Keratinocyte (primary cell): Measurements from ENCODE around the gene CCDC8.

Experiments
- EZH2 ChIP-seq: IDR thresholded peaks from one replicate; pipeline ENCODE4 v1.6.1; 2012; ENCODE audit warnings: inconsistent platforms, mild to moderate bottlenecking, low read length, moderate library complexity
- TF ChIP-seq, protein P1 (sequence below), 3 experiments: IDR thresholded peaks in 1 of 3; conservative IDR thresholded peaks in 1 of 3; optimal IDR thresholded peaks in 1 of 3; 2 replicates in 2 of 3; 3 replicates in 1 of 3; pipeline versions ENCODE3 to v1.5.1; 2011; ENCODE audit warnings: low read length in 3 of 3, mild to moderate bottlenecking in 3 of 3, moderate library complexity in 2 of 3, control low read depth in 1 of 3, inconsistent platforms in 1 of 3; ENCODE audit not compliant: insufficient read depth in 2 of 3; ENCODE audit errors: extremely low read depth in 1 of 3

DNA sequence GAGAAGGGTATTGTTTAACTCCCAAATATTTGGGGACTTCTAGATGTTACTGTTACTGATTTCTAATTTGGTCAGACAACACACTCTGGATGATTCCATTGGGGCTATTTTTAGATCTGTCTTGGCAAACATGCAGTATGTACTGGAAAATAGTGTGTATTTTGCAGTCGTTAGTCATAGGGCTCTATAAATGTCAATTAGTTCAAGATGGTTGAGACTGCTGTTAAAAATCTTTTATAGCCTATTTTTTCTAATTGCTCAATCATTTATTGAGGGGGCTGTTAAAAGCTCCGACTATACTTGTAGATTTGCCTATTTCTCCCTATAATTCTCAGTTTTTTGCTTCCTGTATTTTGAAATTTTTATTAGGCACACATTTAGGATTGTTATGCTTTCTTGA is 35.1 kb downstream of the CCDC8 start:
- TF ChIP-seq, protein P1, sequence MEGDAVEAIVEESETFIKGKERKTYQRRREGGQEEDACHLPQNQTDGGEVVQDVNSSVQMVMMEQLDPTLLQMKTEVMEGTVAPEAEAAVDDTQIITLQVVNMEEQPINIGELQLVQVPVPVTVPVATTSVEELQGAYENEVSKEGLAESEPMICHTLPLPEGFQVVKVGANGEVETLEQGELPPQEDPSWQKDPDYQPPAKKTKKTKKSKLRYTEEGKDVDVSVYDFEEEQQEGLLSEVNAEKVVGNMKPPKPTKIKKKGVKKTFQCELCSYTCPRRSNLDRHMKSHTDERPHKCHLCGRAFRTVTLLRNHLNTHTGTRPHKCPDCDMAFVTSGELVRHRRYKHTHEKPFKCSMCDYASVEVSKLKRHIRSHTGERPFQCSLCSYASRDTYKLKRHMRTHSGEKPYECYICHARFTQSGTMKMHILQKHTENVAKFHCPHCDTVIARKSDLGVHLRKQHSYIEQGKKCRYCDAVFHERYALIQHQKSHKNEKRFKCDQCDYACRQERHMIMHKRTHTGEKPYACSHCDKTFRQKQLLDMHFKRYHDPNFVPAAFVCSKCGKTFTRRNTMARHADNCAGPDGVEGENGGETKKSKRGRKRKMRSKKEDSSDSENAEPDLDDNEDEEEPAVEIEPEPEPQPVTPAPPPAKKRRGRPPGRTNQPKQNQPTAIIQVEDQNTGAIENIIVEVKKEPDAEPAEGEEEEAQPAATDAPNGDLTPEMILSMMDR (optimal IDR thresholded peaks at IDR 0.05 in 1 of 3, IDR thresholded peaks at IDR 0.05 in 1 of 3, conservative IDR thresholded peaks at IDR 0.05 in 1 of 3; ENCODE audit: extremely low read depth in 1 of 3, insufficient read depth in 2 of 3, low read length in 3 of 3): no peak
- no peak for TF ChIP-seq EZH2
